GM04503 (cell line): Measurements from ENCODE around the gene CSTA.

ENCODE experiments used
- DNase-seq: peaks from one replicate; pipeline ENCODE4 v3.0.0-alpha.2; 2012; ENCODE audit warnings: low read depth

The CSTA gene

DNA sequence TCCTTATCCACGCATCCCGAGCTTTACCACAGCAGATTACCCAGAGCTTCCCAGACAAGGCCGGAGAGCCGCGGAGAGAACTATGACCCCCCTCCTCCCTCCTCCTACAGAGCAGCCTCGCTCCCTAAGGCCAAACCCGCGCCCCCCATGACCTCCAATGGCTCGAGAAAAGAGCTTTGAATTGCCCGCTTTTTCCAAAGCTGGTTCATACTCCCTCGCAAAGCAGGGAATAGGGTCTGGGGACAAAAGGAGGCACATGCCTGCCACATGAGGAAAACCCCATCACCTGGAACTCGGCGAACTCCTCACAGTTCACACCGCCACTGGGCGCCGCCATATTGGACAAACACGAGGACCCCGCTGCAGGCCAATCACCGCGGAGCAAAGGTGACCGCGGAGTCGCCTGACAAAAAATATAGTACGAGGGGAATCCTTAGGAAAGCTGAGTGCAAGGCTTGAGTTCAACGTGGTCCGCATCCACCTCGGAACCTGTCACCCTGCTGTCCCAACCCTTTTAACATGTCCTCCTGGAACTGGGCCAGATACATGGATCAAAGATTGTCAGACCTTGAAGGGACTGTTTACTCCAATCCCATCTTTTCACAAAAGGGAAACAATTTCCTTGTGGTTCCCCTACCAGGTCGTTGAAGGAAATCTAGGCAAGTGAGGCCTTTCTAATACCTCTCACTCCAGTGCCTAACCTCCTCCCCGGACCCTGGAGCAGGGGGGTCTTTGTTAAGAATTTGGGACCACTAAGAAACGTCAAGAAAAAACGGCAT, 58.0 kb downstream of the CSTA start, which contains the start of gene MIX23:
MIX23 (minus strand) TSS at position 344 of the 779 bp plus-strand sequence; CDS start at position 337, 7 bp downstream.
- peak; percentile 31 for DNase-seq

DNA sequence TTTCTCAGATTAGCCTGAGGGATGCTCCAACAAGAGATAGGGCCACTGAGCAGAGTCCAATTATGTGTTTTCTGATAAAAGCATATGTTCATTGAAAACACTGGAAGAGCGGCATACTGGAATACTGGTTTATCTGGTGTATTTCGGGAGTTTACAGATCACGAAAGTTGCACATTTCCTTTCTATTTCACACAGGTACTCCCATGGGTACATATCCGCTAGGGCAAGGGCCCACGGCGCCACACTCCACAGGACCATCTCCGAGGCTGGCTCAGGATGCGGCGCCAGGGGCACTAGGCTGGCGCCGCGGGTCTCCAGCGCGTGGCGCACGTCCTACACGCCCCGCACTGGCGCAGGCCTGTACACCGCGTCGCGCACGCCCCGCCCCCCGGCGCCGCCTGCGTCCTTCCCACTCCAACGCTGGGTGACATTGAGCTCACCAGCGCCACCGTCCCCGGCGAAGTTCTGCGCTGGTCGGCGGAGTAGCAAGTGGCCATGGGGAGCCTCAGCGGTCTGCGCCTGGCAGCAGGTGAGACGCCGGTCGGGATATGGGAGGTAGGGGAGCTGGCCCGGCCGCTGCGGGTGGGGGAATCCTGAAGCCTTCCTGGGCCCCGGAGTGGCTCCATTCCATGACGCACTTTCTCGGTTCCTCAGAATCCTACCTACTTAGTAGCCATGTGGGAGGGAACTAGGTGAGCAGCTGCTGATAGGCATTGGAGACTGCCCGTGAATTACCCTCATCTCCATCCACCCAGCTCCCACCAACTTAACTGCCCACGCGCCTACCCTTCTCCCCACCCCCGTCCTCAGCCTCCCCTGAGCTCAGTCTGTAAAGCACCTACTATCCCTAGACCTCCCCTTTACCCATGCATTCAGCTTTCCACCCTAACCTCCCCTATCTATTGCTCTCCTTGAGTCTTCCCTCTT, 59.0 kb downstream of the CSTA start, which contains the start of gene FAM162A:
FAM162A (plus strand) TSS at position 412 of the 927 bp plus-strand sequence; CDS start at position 496, 84 bp downstream.
- DNase-seq = peak; percentile 44

DNA sequence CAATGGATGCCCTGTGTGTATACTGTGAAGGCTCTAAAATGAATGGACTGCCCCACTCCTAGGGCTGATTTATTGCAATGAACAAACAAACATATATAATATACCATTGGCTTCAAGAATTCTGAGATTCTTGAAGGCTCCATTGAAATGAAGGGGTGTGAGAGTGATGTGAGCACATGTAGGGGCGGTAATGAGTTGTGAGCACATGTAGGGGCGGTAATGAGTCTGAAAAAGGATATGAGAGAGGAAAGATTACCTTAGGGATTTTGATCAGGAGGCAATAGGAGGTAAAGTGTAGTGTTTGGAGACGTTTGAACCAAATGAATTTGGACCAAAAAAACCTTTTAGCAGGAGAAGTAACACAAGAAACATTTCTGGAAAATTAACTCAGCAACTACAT, 62.7 kb downstream of the CSTA start:
- no peak for DNase-seq

GRCh38 chr3:122389197-122389596, 64.1 kb downstream of the CSTA start:
- DNase-seq = no peak

- DNase-seq = no peak
These were observed 64.8 kb downstream of the CSTA start for GRCh38 chr3:122389892-122390291.

GRCh38 chr3:122390665-122391064, 65.6 kb downstream of the CSTA start:
- no peak for DNase-seq
